SK-N-SH (cell line): ENCODE results near the gene FAM241A. TPM values are rescaled to one million over a fixed set of nuclear protein-coding genes. Genes with fewer than 3 reads are reported as not detected.

Experiments used
- polyA plus RNA-seq, 3 experiments: library from polyadenylated mRNA; depleted of rRNA; stranded (reverse); fragments of >200 nt; gene quantifications; 2 replicates each; pipeline ENCODE4 v1.2.3, GENCODE V29; 2012

Gene FAM241A
- polyA plus RNA-seq, 1 of the 3 experiments (the other 2 are of a cell fraction), result 0.44 TPM

Other genes starting within 250 kb of the FAM241A start
- gene AP1AR, start 86.3 kb downstream of the FAM241A start, polyA plus RNA-seq (2012; rRNA removed), result 8.5 and 11.4 TPM in 2 replicates
- 1.8 and 2.3 TPM in 2 replicates for gene TIFA, start 140.4 kb downstream of the FAM241A start, polyA plus RNA-seq (2012; rRNA removed)
- gene ALPK1, start 151.9 kb downstream of the FAM241A start, polyA plus RNA-seq (2012; rRNA removed), result 2.8 and 4.5 TPM in 2 replicates